IPS-18a (cell line): ENCODE measurements around the gene NR2F1-AS1.
A peak's percentile ranks its signal among the peaks of the same experiment; 100 is the strongest.
"Not testable (repeated sequence)": the region's sequence is repeated elsewhere in the genome, so short reads cannot be mapped to it uniquely, and the experiment has no call there.

Experiments used
- H3K27ac ChIP-seq: one replicate; pipeline ENCODE4 v1.5.1; 2013; ENCODE audit warnings: low read length
- H3K27me3 ChIP-seq: one replicate; pipeline ENCODE4 v1.6.1; 2013; ENCODE audit warnings: mild to moderate bottlenecking, low read length; ENCODE audit not compliant: control insufficient read depth, insufficient read depth
- H3K36me3 ChIP-seq: one replicate; pipeline ENCODE4 v1.6.1; 2013; ENCODE audit warnings: low read depth, low read length; ENCODE audit not compliant: control insufficient read depth
- H3K4me1 ChIP-seq: one replicate; pipeline ENCODE4 v1.6.1; 2013; ENCODE audit warnings: low read depth, low read length; ENCODE audit not compliant: control insufficient read depth
- H3K4me3 ChIP-seq: one replicate; pipeline ENCODE4 v1.5.1; 2013; ENCODE audit warnings: low read length
- H3K9ac ChIP-seq: one replicate; pipeline ENCODE4 v1.6.1; 2013; ENCODE audit warnings: mild to moderate bottlenecking, low read length, moderate library complexity
- H3K9me3 ChIP-seq: one replicate; pipeline ENCODE4 v1.6.1; 2013; ENCODE audit warnings: low read depth, low read length; ENCODE audit not compliant: control insufficient read depth

The NR2F1-AS1 gene

GRCh38 chr5:93570294-93571113 lies 10.5 kb downstream of the NR2F1-AS1 start:
- Histone ChIP-seq H3K27me3 (peaks cover 87% of the 10 kb centered on the region), H3K27ac (no peak overlapping the region), H3K4me3 (peak overlapping the region; percentile 55), H3K4me1 (peaks cover 34% of the 10 kb centered on the region), H3K36me3 (no peaks in the 10 kb centered on the region), H3K9ac (no peak overlapping the region), H3K9me3 (no peaks in the 10 kb centered on the region)

GRCh38 chr5:93569300-93570160 lies 11.5 kb downstream of the NR2F1-AS1 start:
- Histone ChIP-seq H3K27me3 (peaks cover 78% of the 10 kb centered on the region), H3K4me1 (peaks cover 34% of the 10 kb centered on the region), H3K9me3 (no peaks in the 10 kb centered on the region), H3K27ac (no peak overlapping the region), H3K4me3 (peak overlapping the region; percentile 55), H3K36me3 (no peaks in the 10 kb centered on the region), H3K9ac (no peak overlapping the region)

- H3K4me3 ChIP-seq: no peak overlapping the region
- H3K36me3 ChIP-seq: no peaks in the 10 kb centered on the region
- peaks cover 21% of the 10 kb centered on the region for H3K4me1 ChIP-seq
- H3K27me3 ChIP-seq: peaks cover 56% of the 10 kb centered on the region
- no peak overlapping the region for H3K27ac ChIP-seq
- no peak overlapping the region for H3K9ac ChIP-seq
- H3K9me3 ChIP-seq: no peaks in the 10 kb centered on the region
Measured at GRCh38 chr5:93567424-93567823, 13.6 kb downstream of the NR2F1-AS1 start.

- Histone ChIP-seq H3K9ac (no peak overlapping the region), H3K27ac (no peak overlapping the region), H3K27me3 (peaks cover 43% of the 10 kb centered on the region), H3K36me3 (no peaks in the 10 kb centered on the region), H3K9me3 (no peaks in the 10 kb centered on the region), H3K4me3 (no peak overlapping the region), H3K4me1 (peaks cover 14% of the 10 kb centered on the region)
Measured at GRCh38 chr5:93566091-93566490, 14.9 kb downstream of the NR2F1-AS1 start.

GRCh38 chr5:93557021-93557604 lies 23.9 kb downstream of the NR2F1-AS1 start:
- Histone ChIP-seq H3K36me3 (no peaks in the 10 kb centered on the region), H3K4me3 (no peak overlapping the region), H3K9me3 (no peaks in the 10 kb centered on the region), H3K4me1 (no peaks in the 10 kb centered on the region), H3K27me3 (no peaks in the 10 kb centered on the region), H3K9ac (no peak overlapping the region), H3K27ac (no peak overlapping the region)

GRCh38 chr5:93549594-93549993 lies 31.4 kb downstream of the NR2F1-AS1 start:
- not testable (repeated sequence) for H3K36me3 ChIP-seq, H3K9ac ChIP-seq, H3K4me3 ChIP-seq, H3K27me3 ChIP-seq, H3K27ac ChIP-seq, H3K4me1 ChIP-seq, H3K9me3 ChIP-seq

GRCh38 chr5:93545872-93546271 lies 35.1 kb downstream of the NR2F1-AS1 start:
- no peak overlapping the region for H3K9ac ChIP-seq
- no peak overlapping the region for H3K4me3 ChIP-seq
- H3K36me3 ChIP-seq: no peaks in the 10 kb centered on the region
- no peak overlapping the region for H3K27ac ChIP-seq
- no peaks in the 10 kb centered on the region for H3K9me3 ChIP-seq
- no peaks in the 10 kb centered on the region for H3K4me1 ChIP-seq
- H3K27me3 ChIP-seq: no peaks in the 10 kb centered on the region

GRCh38 chr5:93532370-93532769 lies 48.6 kb downstream of the NR2F1-AS1 start:
- Histone ChIP-seq H3K27ac (no peak overlapping the region), H3K36me3 (no peaks in the 10 kb centered on the region), H3K9ac (no peak overlapping the region)

GRCh38 chr5:93521815-93522214 lies 59.2 kb downstream of the NR2F1-AS1 start:
- not testable (repeated sequence) for H3K4me3 ChIP-seq, H3K4me1 ChIP-seq, H3K9ac ChIP-seq, H3K9me3 ChIP-seq, H3K36me3 ChIP-seq, H3K27ac ChIP-seq, H3K27me3 ChIP-seq

More at GRCh38 chr5:93532370-93532769, 48.6 kb downstream of the NR2F1-AS1 start:
- no peaks in the 10 kb centered on the region for H3K4me1 ChIP-seq
- H3K4me3 ChIP-seq: no peak overlapping the region
- no peaks in the 10 kb centered on the region for H3K9me3 ChIP-seq
- no peaks in the 10 kb centered on the region for H3K27me3 ChIP-seq

GRCh38 chr5:93519740-93520139 lies 61.3 kb downstream of the NR2F1-AS1 start:
- Histone ChIP-seq H3K4me1 (no peaks in the 10 kb centered on the region), H3K27me3 (no peaks in the 10 kb centered on the region), H3K36me3 (no peaks in the 10 kb centered on the region), H3K4me3 (no peak overlapping the region), H3K9me3 (no peaks in the 10 kb centered on the region), H3K9ac (no peak overlapping the region), H3K27ac (no peak overlapping the region)

- no peaks in the 10 kb centered on the region for H3K4me1 ChIP-seq
- H3K36me3 ChIP-seq: no peaks in the 10 kb centered on the region
- no peak overlapping the region for H3K4me3 ChIP-seq
- no peak overlapping the region for H3K9ac ChIP-seq
- H3K27me3 ChIP-seq: no peaks in the 10 kb centered on the region
- no peak overlapping the region for H3K27ac ChIP-seq
- H3K9me3 ChIP-seq: no peaks in the 10 kb centered on the region
Measured at GRCh38 chr5:93517828-93518227, 63.2 kb downstream of the NR2F1-AS1 start.
